Gastroesophageal sphincter (tissue), 3 donors: ENCODE measurements around the gene ITPR2.

Source experiments
- EP300 ChIP-seq: sonication (generic); formaldehyde crosslinking; IDR thresholded peaks from one replicate; pipeline ENCODE4 v1.6.1; 2017; ENCODE audit warnings: antibody characterized with exemption, mild to moderate bottlenecking
- POLR2A ChIP-seq, 2 donors: fragments of 450-650 bp; IDR thresholded peaks; one replicate each; pipeline ENCODE4 v1.6.1; 2017; ENCODE audit warnings: antibody characterized with exemption in 2 of 2, mild to moderate bottlenecking in 2 of 2, moderate library complexity in 1 of 2
- POLR2AphosphoS5 ChIP-seq: sonication (generic); formaldehyde crosslinking; IDR thresholded peaks from one replicate; pipeline ENCODE4 v1.6.1; 2017; ENCODE audit warnings: antibody characterized with exemption
- TF ChIP-seq, protein P1 (sequence below), 4 experiments: fragments of 200-600 bp in 2 of 4; fragments of 450-650 bp in 2 of 4; sonication (generic) in 1 of 4; IDR thresholded peaks; one replicate each; pipeline ENCODE4 v1.5.1; 2017 to 2019; ENCODE audit warnings: antibody characterized with exemption in 4 of 4, mild to moderate bottlenecking in 2 of 4, moderate library complexity in 2 of 4

DNA sequence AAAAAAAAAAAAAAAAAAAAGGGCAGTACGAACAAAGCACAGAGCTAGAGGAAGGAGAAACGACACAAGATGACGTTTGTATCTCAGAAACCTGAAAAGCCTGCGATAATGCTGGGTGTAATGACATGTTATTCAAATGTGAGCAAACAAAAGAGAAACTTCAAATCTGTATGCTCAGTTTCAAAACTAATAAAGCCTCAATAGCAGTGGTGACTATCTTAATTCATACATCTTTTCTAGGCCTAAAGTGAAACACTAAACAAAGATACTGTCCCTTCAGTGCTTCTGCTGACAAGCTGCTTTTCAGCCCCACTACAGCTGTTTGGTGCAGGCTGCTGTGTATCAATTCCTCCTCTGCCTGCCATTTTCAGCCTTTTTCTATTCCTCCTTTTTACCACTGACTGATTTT is 15.8 kb downstream of the ITPR2 start:
- TF ChIP-seq POLR2AphosphoS5 (no peak), POLR2A (IDR thresholded peaks at IDR 0.05) (no peak), EP300 (no peak)
- TF ChIP-seq, protein P1, sequence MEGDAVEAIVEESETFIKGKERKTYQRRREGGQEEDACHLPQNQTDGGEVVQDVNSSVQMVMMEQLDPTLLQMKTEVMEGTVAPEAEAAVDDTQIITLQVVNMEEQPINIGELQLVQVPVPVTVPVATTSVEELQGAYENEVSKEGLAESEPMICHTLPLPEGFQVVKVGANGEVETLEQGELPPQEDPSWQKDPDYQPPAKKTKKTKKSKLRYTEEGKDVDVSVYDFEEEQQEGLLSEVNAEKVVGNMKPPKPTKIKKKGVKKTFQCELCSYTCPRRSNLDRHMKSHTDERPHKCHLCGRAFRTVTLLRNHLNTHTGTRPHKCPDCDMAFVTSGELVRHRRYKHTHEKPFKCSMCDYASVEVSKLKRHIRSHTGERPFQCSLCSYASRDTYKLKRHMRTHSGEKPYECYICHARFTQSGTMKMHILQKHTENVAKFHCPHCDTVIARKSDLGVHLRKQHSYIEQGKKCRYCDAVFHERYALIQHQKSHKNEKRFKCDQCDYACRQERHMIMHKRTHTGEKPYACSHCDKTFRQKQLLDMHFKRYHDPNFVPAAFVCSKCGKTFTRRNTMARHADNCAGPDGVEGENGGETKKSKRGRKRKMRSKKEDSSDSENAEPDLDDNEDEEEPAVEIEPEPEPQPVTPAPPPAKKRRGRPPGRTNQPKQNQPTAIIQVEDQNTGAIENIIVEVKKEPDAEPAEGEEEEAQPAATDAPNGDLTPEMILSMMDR (IDR thresholded peaks at IDR 0.05) = no peak
